GM23338 (cell line): ENCODE data around the gene CAT. TPM values are rescaled to one million over a fixed set of nuclear protein-coding genes. Genes with fewer than 3 reads are reported as not detected.

Experiments used
- ATAC-seq: fragments of 200-7000 bp; cut with Tn5 transposase; 3 replicates; pipeline ENCODE4 v1.9.1; 2020
- DNase-seq: peaks from one replicate; pipeline ENCODE4 v3.0.0-alpha.2; 2015; ENCODE audit warnings: low spot score
- H2AFZ ChIP-seq: fragments of 200-600 bp; sonication (generic); 2 replicates; pipeline ENCODE4 v1.8.0; 2016; ENCODE audit warnings: antibody characterized with exemption, mild to moderate bottlenecking, moderate library complexity
- H3F3A ChIP-seq: fragments of 200-600 bp; sonication (generic); replicated peaks from 2 replicates; pipeline ENCODE4 v1.8.0; 2017; ENCODE audit warnings: antibody characterized with exemption, mixed run types, low read depth
- H3K27ac ChIP-seq: fragments of 200-600 bp; sonication (generic); 2 replicates; pipeline ENCODE4 v1.6.1; 2016; ENCODE audit warnings: low read depth
- H3K27me3 ChIP-seq: fragments of 200-600 bp; sonication (generic); 2 replicates; pipeline ENCODE4 v1.8.0; 2016; ENCODE audit warnings: mild to moderate bottlenecking, mixed run types, moderate library complexity; ENCODE audit not compliant: insufficient read depth
- H3K36me3 ChIP-seq: fragments of 200-600 bp; sonication (generic); 2 replicates; pipeline ENCODE4 v1.8.0; 2016; ENCODE audit warnings: mild to moderate bottlenecking; ENCODE audit not compliant: insufficient read depth
- H3K4me1 ChIP-seq: fragments of 200-600 bp; sonication (generic); 2 replicates; pipeline ENCODE4 v1.8.0; 2016; ENCODE audit warnings: mild to moderate bottlenecking, moderate library complexity; ENCODE audit not compliant: insufficient read depth
- H3K4me2 ChIP-seq: fragments of 200-600 bp; sonication (generic); 2 replicates; pipeline ENCODE4 v1.7.1; 2017; ENCODE audit warnings: mixed run types
- H3K4me3 ChIP-seq: fragments of 200-600 bp; sonication (generic); 2 replicates; pipeline ENCODE4 v1.6.1; 2016; ENCODE audit warnings: mixed run types
- H3K79me2 ChIP-seq: fragments of 200-600 bp; sonication (generic); replicated peaks from 2 replicates; pipeline ENCODE4 v1.8.0; 2017; ENCODE audit warnings: mild to moderate bottlenecking; ENCODE audit not compliant: insufficient read depth
- H3K9me2 ChIP-seq: fragments of 200-600 bp; sonication (generic); 2 replicates; pipeline ENCODE4 v1.8.0; 2017; ENCODE audit not compliant: insufficient read depth
- H4K20me1 ChIP-seq: fragments of 200-600 bp; sonication (generic); replicated peaks from 2 replicates; pipeline ENCODE4 v1.8.0; 2017; ENCODE audit warnings: mild to moderate bottlenecking; ENCODE audit not compliant: insufficient read depth
- H3K27ac Mint-ChIP-seq: 2 replicates; pipeline ENCODE4 v1.8.0; 2020; ENCODE audit warnings: inconsistent platforms, mild to moderate bottlenecking, moderate library complexity, mixed read lengths
- H3K27me3 Mint-ChIP-seq: 3 replicates; pipeline ENCODE4 v1.8.0; 2022; ENCODE audit warnings: low read depth, mild to moderate bottlenecking, moderate library complexity, mixed read lengths, inconsistent platforms; ENCODE audit not compliant: insufficient read depth, poor library complexity
- H3K36me3 Mint-ChIP-seq: 3 replicates; pipeline ENCODE4 v1.8.0; 2021; ENCODE audit warnings: low read depth, mild to moderate bottlenecking, inconsistent platforms, moderate library complexity, mixed read lengths
- H3K4me1 Mint-ChIP-seq: 3 replicates; pipeline ENCODE4 v1.8.0; 2020; ENCODE audit warnings: mild to moderate bottlenecking, inconsistent platforms, mixed read lengths
- H3K4me3 Mint-ChIP-seq: 3 replicates; pipeline ENCODE4 v1.8.0; 2021; ENCODE audit warnings: moderate library complexity, mild to moderate bottlenecking, inconsistent platforms, mixed read lengths
- H3K9me3 Mint-ChIP-seq: 3 replicates; pipeline ENCODE4 v1.8.0; 2020; ENCODE audit warnings: moderate library complexity, mild to moderate bottlenecking, inconsistent platforms, mixed read lengths
- CTCF ChIP-seq, 2 experiments: fragments of 200-600 bp in 1 of 2; sonication (generic) in 1 of 2; conservative IDR thresholded peaks; 2 replicates each; pipeline versions ENCODE4 v1.5.1 to v1.6.1; 2016 to 2017; ENCODE audit warnings: antibody characterized with exemption in 2 of 2, low read depth in 2 of 2, mild to moderate bottlenecking in 2 of 2, moderate library complexity in 1 of 2
- EZH2 ChIP-seq: fragments of 200-600 bp; sonication (generic); IDR thresholded peaks from one replicate; pipeline ENCODE4 v1.8.0; 2017; ENCODE audit warnings: antibody characterized with exemption, mild to moderate bottlenecking, low read depth; ENCODE audit not compliant: unreplicated experiment
- EZH2phosphoT487 ChIP-seq: fragments of 200-600 bp; sonication (generic); IDR thresholded peaks from one replicate; pipeline ENCODE4 v1.8.1; 2018; ENCODE audit warnings: antibody characterized with exemption; ENCODE audit not compliant: unreplicated experiment
- JUNB ChIP-seq: IDR thresholded peaks from one replicate; pipeline ENCODE4 v1.6.1; 2016; ENCODE audit warnings: antibody characterized with exemption; ENCODE audit not compliant: unreplicated experiment
- NANOG ChIP-seq: IDR thresholded peaks from 2 replicates; pipeline ENCODE4 v1.6.1; 2016; ENCODE audit warnings: antibody characterized with exemption, borderline replicate concordance
- polyA plus RNA-seq: library from polyadenylated mRNA; unstranded; fragments of >200 nt; fragmentation: Nextera tagmentation; extraction: Ambion mirVana; gene quantifications from 2 replicates; pipeline ENCODE4 v1.2.1, GENCODE V29; 2016
- total RNA-seq: library from RNA; depleted of rRNA; stranded (reverse); fragments of >200 nt; shearing (Covaris generic); gene quantifications from 2 replicates; pipeline ENCODE4 v1.2.3, GENCODE V29; 2014

CAT gene
- total and polyA plus RNA-seq, 2 experiments from 2014 or later, result 15.9 to 24.0 TPM

- TF ChIP-seq CTCF (conservative IDR thresholded peaks at IDR 0.05; ENCODE audit: low read depth in 2 of 2) (no peak), EZH2 (no peak)
These were observed 22.6 kb upstream of the CAT start (continued) for GRCh38 chr11:34416088-34416487.

- no peak overlapping the region for H3K27ac Mint-ChIP-seq
- H3K4me3 Mint-ChIP-seq, result no peak overlapping the region
- Histone ChIP-seq H3K4me3 (no peak overlapping the region), H3K4me1 (no peaks in the 10 kb centered on the region), H3K9me2 (no peaks in the 10 kb centered on the region), H4K20me1 (no peaks in the 10 kb centered on the region), H3K36me3 (peaks cover 5% of the 10 kb centered on the region; the same call in 1 of the 2 replicates), H3K4me2 (no peak overlapping the region), H3K79me2 (no peaks in the 10 kb centered on the region), H3F3A (no peaks in the 10 kb centered on the region), H2AFZ (no peak overlapping the region), H3K27me3 (no peaks in the 10 kb centered on the region), H3K27ac (no peak overlapping the region)
- DNase-seq (no peak), ATAC-seq (no peak)
- H3K9me3 Mint-ChIP-seq, result peaks cover 10% of the 10 kb centered on the region; the same call in 2 of the 3 replicates
- H3K4me1 Mint-ChIP-seq, result no peaks in the 10 kb centered on the region
- no peaks in the 10 kb centered on the region for H3K36me3 Mint-ChIP-seq
- no peak for TF ChIP-seq EZH2phosphoT487
- H3K27me3 Mint-ChIP-seq, result no peaks in the 10 kb centered on the region
These were observed 22.0 kb upstream of the CAT start for GRCh38 chr11:34416766-34417165.

GRCh38 chr11:34417202-34417601, 21.5 kb upstream of the CAT start:
- H3K4me3 ChIP-seq, result no peak overlapping the region
- no peak overlapping the region for H3K4me2 ChIP-seq
- no peaks in the 10 kb centered on the region for H3K27me3 ChIP-seq
- DNase-seq (peak; percentile 21), ATAC-seq (no peak)
- no peak overlapping the region for H3K27ac ChIP-seq
- no peaks in the 10 kb centered on the region for H3K27me3 Mint-ChIP-seq
- no peaks in the 10 kb centered on the region for H3K4me1 Mint-ChIP-seq
- peak in 1 of 2 experiments; percentile 70; a peak in 3 of 4 replicates for TF ChIP-seq CTCF (conservative IDR thresholded peaks at IDR 0.05; ENCODE audit: low read depth in 2 of 2)
- no peak for TF ChIP-seq NANOG
- no peak for TF ChIP-seq JUNB
- H3K36me3 ChIP-seq, result peaks cover 5% of the 10 kb centered on the region; the same call in 1 of the 2 replicates
- no peaks in the 10 kb centered on the region for H3K9me2 ChIP-seq
- no peak overlapping the region for H3K27ac Mint-ChIP-seq
- H3K9me3 Mint-ChIP-seq, result peaks cover 10% of the 10 kb centered on the region; the same call in 2 of the 3 replicates
- H3K4me3 Mint-ChIP-seq, result no peak overlapping the region
- H3K36me3 Mint-ChIP-seq, result no peaks in the 10 kb centered on the region
- no peaks in the 10 kb centered on the region for H4K20me1 ChIP-seq
- no peaks in the 10 kb centered on the region for H3K79me2 ChIP-seq
- H3F3A ChIP-seq, result no peaks in the 10 kb centered on the region
- no peak overlapping the region for H2AFZ ChIP-seq
- H3K4me1 ChIP-seq, result no peaks in the 10 kb centered on the region
